Large intestine (tissue), 12 donors: Measurements from ENCODE around the gene GSG1L2. TPM values are rescaled to one million over a fixed set of nuclear protein-coding genes. Genes with fewer than 3 reads are reported as not detected.

Experiments
- DNase-seq, 2 donors: peaks; one replicate each; pipeline versions ENCODE4 v3.0.0 to v3.0.0-alpha.2; 2013
- H3K27ac ChIP-seq: one replicate; pipeline ENCODE4 v1.5.1; 2013; ENCODE audit warnings: low read length
- H3K27me3 ChIP-seq: 2 replicates; pipeline ENCODE4 v1.6.1; 2013; ENCODE audit warnings: low read length; ENCODE audit not compliant: control insufficient read depth, insufficient read depth
- H3K36me3 ChIP-seq: 2 replicates; pipeline ENCODE4 v1.6.1; 2013; ENCODE audit warnings: low read length; ENCODE audit not compliant: control insufficient read depth, insufficient read depth
- H3K4me1 ChIP-seq: one replicate; pipeline ENCODE4 v1.6.1; 2013; ENCODE audit warnings: low read length; ENCODE audit not compliant: control insufficient read depth, insufficient read depth
- H3K4me3 ChIP-seq: one replicate; pipeline ENCODE4 v1.5.1; 2013; ENCODE audit warnings: low read length
- H3K9me3 ChIP-seq: one replicate; pipeline ENCODE4 v1.6.1; 2013; ENCODE audit warnings: mild to moderate bottlenecking, low read depth, low read length, moderate library complexity; ENCODE audit not compliant: control insufficient read depth
- WGBS: methylation state at CpG from one replicate; pipeline ENCODE4 v1.1.5; 2013; ENCODE audit warnings: low lambda C conversion rate; ENCODE audit not compliant: insufficient coverage; 5-methylcytosine and 5-hydroxymethylcytosine counted together
- long read RNA-seq, 11 donors: transcript quantifications; one replicate each; lab custom pipeline, GENCODE V29; 2026
- polyA plus RNA-seq: library from polyadenylated mRNA; unstranded; fragments of 120-200 nt; gene quantifications from one replicate; pipeline ENCODE4 v1.2.1, GENCODE V29; 2013

Gene GSG1L2
- polyA plus RNA-seq, result not detected
- long read RNA-seq, donor 1, result 0 reads
- long read RNA-seq, donor 2, result 0 reads
- long read RNA-seq, donor 3, result 0 reads
- long read RNA-seq, donor 4, result 0 reads
- long read RNA-seq, donor 5, result 0 reads
- long read RNA-seq, donor 6, result 0 reads
- long read RNA-seq, donor 7, result 0 reads
- long read RNA-seq, donor 8, result 0 reads
- long read RNA-seq, donor 9, result 0 reads
- long read RNA-seq, donor 10, result 0 reads
- long read RNA-seq, donor 11, result 0 reads

DNA sequence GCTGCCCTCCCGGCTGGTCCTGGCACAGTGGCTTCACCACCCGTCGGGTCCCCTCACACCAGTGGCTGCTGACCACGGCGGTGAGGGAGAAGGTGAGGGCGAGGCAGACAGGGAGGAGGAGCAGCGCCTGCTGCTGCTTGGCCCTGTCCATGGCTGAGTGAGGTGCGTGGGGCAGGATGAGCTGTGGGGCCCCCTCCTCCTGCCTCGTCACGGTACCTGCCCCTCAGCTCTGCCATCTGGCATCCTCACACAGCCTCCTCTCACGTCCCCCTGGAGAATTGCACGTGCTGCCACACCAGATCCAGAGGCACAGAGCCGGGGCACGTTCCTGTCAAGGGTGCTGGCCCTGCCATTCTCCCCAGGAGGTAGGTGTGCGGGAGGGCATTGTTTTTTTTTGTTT, at the start of gene GSG1L2:
TSS of gene GSG1L2 (minus strand) at position 159 of the 400 bp plus-strand sequence. CDS start at position 151, 8 bp downstream.
- Histone ChIP-seq H3K9me3 (no peaks in the 10 kb centered on the region), H3K27ac (no peak within 1 kb of the TSS), H3K4me1 (no peaks in the 10 kb centered on the region), H3K36me3 (no peaks in the 10 kb centered on the region), H3K27me3 (no peaks in the 10 kb centered on the region), H3K4me3 (no peak within 1 kb of the TSS)
- DNase-seq, result no peak
- no CpG with 5 or more reads among the region's 15 CpGs for WGBS

DNA sequence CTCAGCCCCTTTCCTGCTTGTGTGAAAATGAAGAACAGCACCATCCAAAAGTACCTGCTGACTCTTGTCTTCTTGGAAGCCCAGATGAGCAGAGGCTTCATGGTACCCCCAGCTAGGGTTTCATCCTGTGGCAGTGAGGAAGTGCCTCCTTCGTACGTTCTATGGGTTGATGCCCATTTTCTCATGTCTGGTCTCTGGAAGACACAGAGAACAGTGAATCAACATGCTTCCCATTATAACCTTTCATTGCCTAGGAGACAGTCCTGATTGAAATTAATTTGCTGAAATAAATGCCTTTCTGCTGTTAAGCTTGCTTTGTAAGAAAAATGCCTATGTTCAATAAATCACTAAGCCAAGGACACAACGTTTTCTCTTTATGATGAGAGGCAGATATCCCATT, 46.7 kb upstream of the GSG1L2 start:
- no peaks in the 10 kb centered on the region for H3K9me3 ChIP-seq
- DNase-seq, result no peak
- H3K4me1 ChIP-seq, result no peaks in the 10 kb centered on the region
- no peak overlapping the region for H3K27ac ChIP-seq
- H3K27me3 ChIP-seq, result no peaks in the 10 kb centered on the region
- WGBS, result 86% methylated on average over 1 of the region's 3 CpGs
- no peaks in the 10 kb centered on the region for H3K36me3 ChIP-seq
- H3K4me3 ChIP-seq, result no peak overlapping the region

DNA sequence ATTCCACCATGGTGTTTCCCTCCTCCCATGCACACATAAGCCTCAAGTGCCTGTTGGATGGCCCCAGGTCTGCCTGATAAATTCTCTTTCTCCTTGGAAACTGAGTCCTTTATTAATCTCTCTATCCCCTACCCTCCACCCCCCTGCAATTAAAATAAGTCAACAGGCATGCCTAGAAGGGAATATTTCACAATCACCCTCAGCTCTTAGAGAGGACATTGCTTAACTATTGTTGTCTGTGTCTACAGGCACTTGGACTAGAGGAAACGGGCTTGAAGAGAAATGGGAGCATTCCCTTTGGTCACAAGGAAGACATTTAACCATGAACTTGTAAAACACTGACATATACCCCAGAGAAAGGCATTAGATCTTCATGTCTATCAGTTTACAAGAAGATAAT, 43.7 kb upstream of the GSG1L2 start:
- H3K4me3 ChIP-seq, result no peak overlapping the region
- H3K36me3 ChIP-seq, result no peaks in the 10 kb centered on the region
- no peak for DNase-seq
- 80% methylated on average over 1 of the region's 1 CpG for WGBS
- H3K27ac ChIP-seq, result no peak overlapping the region
- no peaks in the 10 kb centered on the region for H3K4me1 ChIP-seq
- no peaks in the 10 kb centered on the region for H3K9me3 ChIP-seq
- H3K27me3 ChIP-seq, result no peaks in the 10 kb centered on the region

DNA sequence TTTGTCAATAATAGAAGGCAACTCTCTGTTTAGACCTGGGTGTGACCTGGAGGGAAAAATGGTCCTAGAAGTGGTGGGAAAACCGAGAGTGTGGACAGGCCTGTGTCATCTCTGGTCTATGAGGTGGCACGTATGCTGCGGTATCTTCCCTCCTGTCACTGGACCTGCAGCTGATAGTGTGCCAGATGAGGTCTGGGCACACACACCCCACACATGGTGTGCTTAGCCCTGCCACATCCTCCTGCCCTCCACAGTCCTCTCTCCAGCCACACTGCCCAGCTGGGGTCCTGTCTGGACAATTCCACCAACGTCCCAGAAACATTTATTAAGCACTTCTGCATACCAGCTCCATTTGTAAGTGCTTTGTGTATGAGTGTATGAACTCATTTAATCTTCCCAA, 41.1 kb upstream of the GSG1L2 start:
- Histone ChIP-seq H3K9me3 (no peaks in the 10 kb centered on the region), H3K27ac (no peak overlapping the region), H3K36me3 (no peaks in the 10 kb centered on the region), H3K4me1 (no peaks in the 10 kb centered on the region), H3K27me3 (no peaks in the 10 kb centered on the region), H3K4me3 (no peak overlapping the region)
- no CpG with 5 or more reads among the region's 4 CpGs for WGBS
- DNase-seq, result no peak

DNA sequence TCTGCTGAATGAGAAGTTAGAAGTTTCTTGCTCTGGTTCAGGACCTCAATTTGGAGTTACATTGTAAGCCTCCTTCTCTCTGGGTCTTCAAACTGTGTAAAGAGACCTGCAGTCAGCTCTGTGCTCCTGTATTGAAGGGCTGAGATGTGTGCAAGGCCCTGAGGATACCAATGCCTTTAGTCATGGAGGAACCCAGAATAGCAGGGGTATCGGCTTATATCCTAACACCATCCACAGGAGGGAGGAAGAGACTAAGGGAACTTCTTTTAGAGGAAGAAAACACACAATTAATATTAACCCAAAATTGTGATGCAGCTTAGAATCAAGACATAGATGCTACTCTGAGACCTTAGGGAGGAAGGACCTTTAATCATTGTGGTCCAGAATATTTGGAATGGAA, 40.3 kb upstream of the GSG1L2 start:
- Histone ChIP-seq H3K36me3 (no peaks in the 10 kb centered on the region), H3K4me1 (no peaks in the 10 kb centered on the region), H3K27ac (no peak overlapping the region), H3K27me3 (no peaks in the 10 kb centered on the region), H3K9me3 (no peaks in the 10 kb centered on the region), H3K4me3 (no peak overlapping the region)
- no CpG with 5 or more reads among the region's 1 CpG for WGBS
- DNase-seq, result no peak

DNA sequence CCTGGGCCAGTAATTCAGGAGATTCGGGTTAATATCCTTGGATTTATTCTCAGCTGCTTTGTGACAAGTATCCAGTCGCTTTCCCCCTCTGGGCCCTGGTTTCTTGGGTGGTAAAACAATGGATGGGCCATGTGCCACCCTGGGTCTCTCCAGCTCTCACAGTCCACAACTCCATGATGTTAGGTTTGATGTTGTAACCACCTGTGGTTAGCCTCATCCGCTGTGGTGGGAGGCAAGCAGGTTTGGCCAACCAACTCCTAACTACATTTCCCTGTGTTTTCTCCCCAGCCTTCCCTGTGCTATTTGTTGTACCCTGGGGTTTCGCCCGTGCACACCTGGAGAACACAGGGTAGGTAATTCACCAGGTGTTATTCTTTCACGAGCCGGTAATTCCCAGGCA, 39.0 kb upstream of the GSG1L2 start:
- H3K4me3 ChIP-seq, result no peak overlapping the region
- no peak for DNase-seq
- H3K36me3 ChIP-seq, result no peaks in the 10 kb centered on the region
- WGBS, result 80% methylated on average over 1 of the region's 7 CpGs
- no peak overlapping the region for H3K27ac ChIP-seq
- no peaks in the 10 kb centered on the region for H3K9me3 ChIP-seq
- H3K27me3 ChIP-seq, result no peaks in the 10 kb centered on the region
- no peaks in the 10 kb centered on the region for H3K4me1 ChIP-seq

DNA sequence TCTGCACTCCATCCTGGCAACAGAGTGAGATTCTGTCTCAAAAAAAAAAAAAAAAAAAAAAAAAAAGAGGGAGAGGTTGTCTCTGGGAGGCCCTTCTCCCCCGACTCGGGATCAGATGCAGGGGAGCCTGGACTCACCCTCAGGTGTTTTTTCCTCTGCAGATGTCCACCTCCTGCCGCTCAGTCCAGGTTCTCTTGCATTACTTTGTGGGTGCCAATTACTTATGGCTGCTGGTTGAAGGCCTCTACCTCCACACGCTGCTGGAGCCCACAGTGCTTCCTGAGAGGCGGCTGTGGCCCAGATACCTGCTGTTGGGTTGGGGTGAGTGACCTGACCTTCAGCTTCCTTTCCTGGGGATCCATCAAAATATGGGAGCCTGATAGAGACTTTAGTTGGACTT, 37.9 kb upstream of the GSG1L2 start:
- Histone ChIP-seq H3K27me3 (no peaks in the 10 kb centered on the region), H3K27ac (no peak overlapping the region), H3K36me3 (no peaks in the 10 kb centered on the region), H3K4me3 (no peak overlapping the region), H3K9me3 (no peaks in the 10 kb centered on the region), H3K4me1 (no peaks in the 10 kb centered on the region)
- no CpG with 5 or more reads among the region's 5 CpGs for WGBS
- DNase-seq, result no peak

DNA sequence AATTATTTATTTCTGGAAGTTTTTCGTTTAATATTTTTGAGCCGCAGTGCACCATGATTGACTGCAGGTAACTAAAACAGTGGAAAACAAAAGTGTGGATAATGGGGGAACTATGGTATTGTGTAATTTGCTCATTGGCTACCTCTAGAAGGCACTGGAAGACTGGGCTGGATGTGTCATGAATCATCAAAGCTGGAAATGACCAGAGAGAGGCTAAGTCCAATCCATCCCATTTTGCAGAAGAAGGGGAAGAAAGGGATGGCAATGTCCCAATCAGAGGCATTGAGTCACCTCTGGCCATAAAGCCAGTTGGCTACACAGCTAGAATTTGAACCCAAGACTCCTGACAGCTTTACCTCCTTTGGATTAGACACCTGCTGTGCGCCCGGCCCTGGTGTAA, 33.2 kb upstream of the GSG1L2 start:
- no peaks in the 10 kb centered on the region for H3K9me3 ChIP-seq
- WGBS, result 91% methylated on average over 4 of the region's 4 CpGs
- H3K4me1 ChIP-seq, result no peaks in the 10 kb centered on the region
- no peak overlapping the region for H3K27ac ChIP-seq
- no peaks in the 10 kb centered on the region for H3K36me3 ChIP-seq
- H3K27me3 ChIP-seq, result no peaks in the 10 kb centered on the region
- no peak for DNase-seq
- H3K4me3 ChIP-seq, result no peak overlapping the region

DNA sequence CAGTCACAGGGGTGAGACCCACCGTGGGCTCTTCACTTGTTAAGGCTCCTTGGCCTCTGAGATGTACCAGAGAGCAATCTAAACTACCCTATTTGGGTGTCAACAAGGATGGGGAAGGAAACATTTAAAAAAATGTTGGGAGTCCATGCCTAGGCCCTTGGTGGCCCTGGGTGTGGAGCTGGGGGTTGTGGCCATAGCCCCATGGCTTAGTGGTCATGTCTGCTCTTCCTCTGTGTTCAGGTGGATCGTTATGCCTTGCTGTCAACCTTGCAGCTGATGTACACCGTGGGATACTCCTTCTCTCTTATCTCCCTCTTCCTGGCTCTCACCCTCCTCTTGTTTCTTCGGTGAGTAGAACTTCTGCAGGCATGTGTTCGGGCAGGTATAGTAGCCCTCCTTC, 32.4 kb upstream of the GSG1L2 start:
- Histone ChIP-seq H3K36me3 (no peaks in the 10 kb centered on the region), H3K9me3 (no peaks in the 10 kb centered on the region), H3K4me1 (no peaks in the 10 kb centered on the region), H3K27ac (no peak overlapping the region), H3K27me3 (no peaks in the 10 kb centered on the region), H3K4me3 (no peak overlapping the region)
- no CpG with 5 or more reads among the region's 5 CpGs for WGBS
- no peak for DNase-seq

DNA sequence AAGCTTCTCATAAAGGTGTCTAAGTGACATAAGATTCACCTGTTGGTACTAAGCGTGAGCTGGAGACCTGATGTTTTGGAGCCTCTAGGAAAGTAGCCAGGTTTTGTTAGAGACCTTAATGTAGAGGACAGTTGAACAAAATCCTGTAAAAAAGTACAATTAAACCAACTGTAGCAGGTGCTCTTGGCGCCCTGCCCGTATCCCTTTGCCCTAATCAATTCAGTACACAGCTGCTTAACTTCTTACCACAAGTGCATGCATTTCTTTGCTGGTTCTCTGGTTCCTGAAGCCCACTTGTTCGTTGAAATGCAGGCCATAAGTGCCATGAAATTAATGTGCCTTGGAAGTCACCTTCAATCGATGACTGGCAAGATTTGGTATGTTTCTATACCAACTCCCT, 28.3 kb upstream of the GSG1L2 start:
- Histone ChIP-seq H3K4me3 (no peak overlapping the region), H3K27me3 (no peaks in the 10 kb centered on the region), H3K4me1 (no peaks in the 10 kb centered on the region), H3K36me3 (no peaks in the 10 kb centered on the region), H3K9me3 (no peaks in the 10 kb centered on the region), H3K27ac (no peak overlapping the region)
- WGBS, result 100% methylated on average over 1 of the region's 5 CpGs
- no peak for DNase-seq

DNA sequence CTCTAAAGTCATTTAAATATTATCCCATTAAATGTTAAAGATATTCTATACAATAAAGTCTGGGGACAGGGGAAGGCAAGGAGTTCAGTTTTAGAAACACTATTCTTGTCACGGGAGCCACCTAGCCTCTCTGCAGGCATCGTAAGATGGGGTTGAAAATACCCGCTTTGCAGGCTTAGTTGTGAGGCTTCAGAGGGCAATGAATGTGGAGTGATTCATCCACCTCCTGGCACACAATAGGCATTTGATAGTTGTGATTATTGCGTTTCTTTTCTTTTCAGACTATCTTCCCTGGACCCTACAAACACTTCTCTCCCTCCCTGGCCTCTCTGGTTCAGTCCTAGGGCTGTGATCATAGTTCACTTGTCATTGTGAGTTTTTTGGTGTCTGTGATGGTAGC, 23.4 kb upstream of the GSG1L2 start:
- WGBS, result no CpG with 5 or more reads among the region's 4 CpGs
- no peak overlapping the region for H3K27ac ChIP-seq
- no peak overlapping the region for H3K4me3 ChIP-seq
- no peaks in the 10 kb centered on the region for H3K4me1 ChIP-seq
- no peaks in the 10 kb centered on the region for H3K9me3 ChIP-seq
- H3K27me3 ChIP-seq, result no peaks in the 10 kb centered on the region
- DNase-seq, result no peak
- no peaks in the 10 kb centered on the region for H3K36me3 ChIP-seq
